HCT116 (cell line): ENCODE data around the gene SH3PXD2A. TPM values are rescaled to one million over a fixed set of nuclear protein-coding genes. Genes with fewer than 3 reads are reported as not detected.

Source experiments
- ATAC-seq: fragments of 200-7000 bp; cut with Tn5 transposase; 2 replicates; pipeline ENCODE4 v1.9.1; 2020; ENCODE audit warnings: mild to moderate bottlenecking, moderate library complexity
- BruUV-seq: library from RNA; stranded (reverse); fragments of 400-500 nt; replicated peaks from 2 replicates; lab custom pipeline; 2021; lab: Mats Ljungman, UMichigan
- CTCF ChIA-PET: fragments of 300-600 bp; sonication (Branson Sonifier 250); formaldehyde crosslinking; loops from one replicate; lab custom pipeline; 2021; ENCODE audit warnings: antibody characterized with exemption; lab: Charles Lee
- POLR2A ChIA-PET: fragments of 300-600, 350-600 bp; sonication (Branson Sonifier 250); formaldehyde crosslinking; loops from one replicate; lab custom pipeline; 2021; ENCODE audit warnings: antibody characterized with exemption; lab: Charles Lee
- RAD21 ChIA-PET, 2 experiments: fragments of 300-600 bp; sonication (Branson Sonifier 250); formaldehyde crosslinking; loops; one replicate each; lab custom pipeline; 2023; ENCODE audit warnings: low total read pairs in 2 of 2; ENCODE audit not compliant: uncharacterized antibody in 2 of 2, unreplicated experiment in 2 of 2, low non-redundant PET in 1 of 2; lab: Charles Lee
- DNase-seq: peaks from one replicate; pipeline ENCODE4 v3.0.0-alpha.2; 2010; ENCODE audit warnings: low read depth, low spot score
- H2AFZ ChIP-seq: fragments of 200-600 bp; shearing (Covaris generic), sonication (generic); 2 replicates; pipeline ENCODE4 v1.6.1; 2017; ENCODE audit warnings: low read depth, mixed run types, mixed read lengths, antibody characterized with exemption, low read length; ENCODE audit not compliant: poor library complexity, severe bottlenecking
- H3K27ac ChIP-seq: 2 replicates; pipeline ENCODE4 v1.5.1; 2012; ENCODE audit warnings: low read depth, low read length
- H3K27me3 ChIP-seq: fragments of 200-600 bp; sonication (generic); 2 replicates; pipeline ENCODE4 v1.6.1; 2016; ENCODE audit warnings: mixed run types, low read length, mixed read lengths; ENCODE audit not compliant: insufficient read depth
- H3K36me3 ChIP-seq, 2 experiments: fragments of 200-500 bp in 1 of 2; fragments of 200-600 bp in 1 of 2; sonication (Bioruptor generic) in 1 of 2; sonication (generic) in 1 of 2; 2 replicates each; pipeline versions ENCODE4 v1.5.1 to v1.6.1; 2014 to 2016; ENCODE audit warnings: low read length in 2 of 2, inconsistent platforms in 1 of 2, mixed read lengths in 1 of 2, mixed run types in 1 of 2; ENCODE audit not compliant: insufficient read depth in 2 of 2, control insufficient read depth in 1 of 2
- H3K4me1 ChIP-seq, 2 experiments: fragments of 200-600 bp in 1 of 2; sonication (generic) in 1 of 2; 2 replicates each; pipeline versions ENCODE4 v1.5.1 to v1.6.1; 2012 to 2017; ENCODE audit warnings: low read length in 2 of 2, inconsistent platforms in 1 of 2, mild to moderate bottlenecking in 1 of 2, mixed read lengths in 1 of 2, mixed run types in 1 of 2, moderate library complexity in 1 of 2; ENCODE audit not compliant: insufficient read depth in 2 of 2, control insufficient read depth in 1 of 2
- H3K4me2 ChIP-seq: fragments of 200-600 bp; sonication (generic); 2 replicates; pipeline ENCODE4 v1.6.1; 2017; ENCODE audit warnings: mixed run types, low read length, mixed read lengths
- H3K4me3 ChIP-seq, 2 experiments: fragments of 200-600 bp in 1 of 2; sonication (generic) in 1 of 2; replicated peaks in 1 of 2; 2 replicates each; pipeline ENCODE4 v1.5.1; 2011 to 2016; ENCODE audit warnings: low read length in 2 of 2, control low read depth in 1 of 2, low read depth in 1 of 2, mild to moderate bottlenecking in 1 of 2, mixed read lengths in 1 of 2, mixed run types in 1 of 2
- H3K79me2 ChIP-seq: fragments of 200-600 bp; sonication (generic); 2 replicates; pipeline ENCODE4 v1.6.1; 2017; ENCODE audit warnings: mild to moderate bottlenecking, mixed run types, low read length, moderate library complexity, mixed read lengths; ENCODE audit not compliant: insufficient read depth
- H3K9ac ChIP-seq: fragments of 200-600 bp; sonication (generic); 2 replicates; pipeline ENCODE4 v1.6.1; 2016; ENCODE audit warnings: low read length, mixed read lengths
- H3K9me2 ChIP-seq: fragments of 200-600 bp; sonication (generic), shearing (Covaris generic); 2 replicates; pipeline ENCODE4 v1.6.1; 2017; ENCODE audit warnings: mixed run types, mild to moderate bottlenecking, moderate library complexity; ENCODE audit not compliant: insufficient read depth
- H3K9me3 ChIP-seq, 2 experiments: fragments of 200-500 bp in 1 of 2; fragments of 200-600 bp in 1 of 2; sonication (Bioruptor generic) in 1 of 2; sonication (generic) in 1 of 2; 2 replicates each; pipeline ENCODE4 v1.6.1; 2014 to 2017; ENCODE audit warnings: low read length in 2 of 2, mixed read lengths in 2 of 2, inconsistent platforms in 1 of 2, low read depth in 1 of 2, mild to moderate bottlenecking in 1 of 2, mixed run types in 1 of 2, moderate library complexity in 1 of 2; ENCODE audit not compliant: control insufficient read depth in 1 of 2, insufficient read depth in 1 of 2
- H4K20me1 ChIP-seq: fragments of 200-600 bp; sonication (generic), shearing (Covaris generic); 2 replicates; pipeline ENCODE4 v1.6.1; 2017; ENCODE audit warnings: mixed run types, mild to moderate bottlenecking, moderate library complexity; ENCODE audit not compliant: insufficient read depth
- ATF3 ChIP-seq: IDR thresholded peaks from 2 replicates; pipeline ENCODE4 v1.6.1; 2012
- CBX3 ChIP-seq: IDR thresholded peaks from 2 replicates; pipeline ENCODE4 v1.6.1; 2012; ENCODE audit warnings: low read depth
- CTCF ChIP-seq, 3 experiments: fragments of 200-600 bp in 1 of 3; sonication (generic) in 1 of 3; IDR thresholded peaks in 2 of 3; conservative IDR thresholded peaks in 1 of 3; 2 replicates each; pipeline ENCODE4 v1.5.1; 2012 to 2017; ENCODE audit warnings: low read depth in 2 of 3, low read length in 2 of 3, antibody characterized with exemption in 1 of 3, borderline replicate concordance in 1 of 3, control low read depth in 1 of 3, mild to moderate bottlenecking in 1 of 3, mixed read lengths in 1 of 3, mixed run types in 1 of 3, moderate library complexity in 1 of 3; ENCODE audit not compliant: insufficient read depth in 1 of 3
- EGR1 ChIP-seq: IDR thresholded peaks from 2 replicates; pipeline ENCODE4 v1.6.1; 2012; ENCODE audit warnings: low read depth
- ELF1 ChIP-seq: IDR thresholded peaks from 2 replicates; pipeline ENCODE4 v1.6.1; 2012; ENCODE audit warnings: low read depth, borderline replicate concordance
- EZH2 ChIP-seq: fragments of 200-600 bp; sonication (generic); IDR thresholded peaks from 2 replicates; pipeline ENCODE4 v1.6.1; 2017; ENCODE audit warnings: antibody characterized with exemption, mixed run types
- MAX ChIP-seq: IDR thresholded peaks from 2 replicates; pipeline ENCODE4 v1.6.1; 2012
- POLR2A ChIP-seq: IDR thresholded peaks from 2 replicates; pipeline ENCODE4 v1.7.0; 2011; ENCODE audit warnings: borderline replicate concordance; ENCODE audit not compliant: insufficient read depth, insufficient read length; ENCODE audit errors: extremely low read depth
- RAD21 ChIP-seq: IDR thresholded peaks from 2 replicates; pipeline ENCODE4 v1.6.1; 2012; ENCODE audit warnings: low read depth, mild to moderate bottlenecking
- REST ChIP-seq: IDR thresholded peaks from 2 replicates; pipeline ENCODE4 v1.6.1; 2012; ENCODE audit warnings: low read depth
- SIN3A ChIP-seq: IDR thresholded peaks from 2 replicates; pipeline ENCODE4 v1.6.1; 2012; ENCODE audit warnings: low read depth
- SP1 ChIP-seq: IDR thresholded peaks from 2 replicates; pipeline ENCODE4 v1.6.1; 2012; ENCODE audit warnings: low read depth
- SRF ChIP-seq: IDR thresholded peaks from 2 replicates; pipeline ENCODE4 v1.6.1; 2012; ENCODE audit warnings: low read depth
- YY1 ChIP-seq: IDR thresholded peaks from 2 replicates; pipeline ENCODE4 v1.6.1; 2011; ENCODE audit warnings: low read length, low read depth, moderate library complexity, mild to moderate bottlenecking; ENCODE audit not compliant: insufficient replicate concordance; ENCODE audit errors: extremely low read depth
- ZBTB33 ChIP-seq: IDR thresholded peaks from 2 replicates; pipeline ENCODE4 v1.6.1; 2011; ENCODE audit warnings: mild to moderate bottlenecking, low read length, moderate library complexity; ENCODE audit not compliant: insufficient replicate concordance; ENCODE audit errors: extremely low read depth
- intact Hi-C: fragments of 100-400 bp; cut with micrococcal nuclease; formaldehyde crosslinking; loops from 2 replicates; pipeline ENCODE4 v1.10.0; 2022
- total RNA-seq: library from RNA; stranded (reverse); gene quantifications from one replicate; pipeline ENCODE4 v1.2.1, GENCODE V29; 2021; ENCODE audit not compliant: unreplicated experiment

SH3PXD2A gene
- total RNA-seq, 1 experiment from 2014 or later, result 8.7 TPM

- RAD21 ChIA-PET, result no interaction called here
- H3K27me3 ChIP-seq, result peaks cover 16% of the 10 kb centered on the region; the same call in 1 of the 2 replicates
- CTCF ChIA-PET, result no interaction called here
- H3K4me2 ChIP-seq, result no peak overlapping the region
- H4K20me1 ChIP-seq, result no peaks in the 10 kb centered on the region
- no peak for TF ChIP-seq SP1
- no peak for TF ChIP-seq SIN3A
- TF ChIP-seq ZBTB33, result no peak
- no peak for TF ChIP-seq YY1
- no peak for TF ChIP-seq CBX3
- TF ChIP-seq POLR2A, result no peak
- TF ChIP-seq ELF1, result no peak
- TF ChIP-seq MAX, result no peak
- TF ChIP-seq EGR1, result no peak
- no peak for TF ChIP-seq REST
- no peak for TF ChIP-seq EZH2
- no peak for TF ChIP-seq CTCF (IDR thresholded peaks at IDR 0.05 in 2 of 3, conservative IDR thresholded peaks at IDR 0.05 in 1 of 3; ENCODE audit: borderline replicate concordance in 1 of 3, insufficient read depth in 1 of 3, low read depth in 2 of 3, low read length in 2 of 3)
- no peak for TF ChIP-seq RAD21
- no peak for TF ChIP-seq ATF3
- no peak for TF ChIP-seq SRF
- TF ChIP-seq, all 23 proteins: peak for 0
- H3K9me3 ChIP-seq, result no peaks in the 10 kb centered on the region
- DNase-seq, result no peak
- no peaks in the 10 kb centered on the region for H3K9me2 ChIP-seq
- POLR2A ChIA-PET, result no interaction called here
- H3K4me1 ChIP-seq, result peaks cover 6 to 11% of the 10 kb centered on the region in 2 experiments
- H3K27ac ChIP-seq, result no peak overlapping the region
- no peak for ATAC-seq
- BruUV-seq, result no TSS peak
- H3K36me3 ChIP-seq, result no peaks in the 10 kb centered on the region
- H2AFZ ChIP-seq, result no peak overlapping the region
- H3K9ac ChIP-seq, result no peak overlapping the region
- intact Hi-C loops, result no loop called here
- no peak overlapping the region for H3K4me3 ChIP-seq
- no peaks in the 10 kb centered on the region for H3K79me2 ChIP-seq
Observed at GRCh38 chr10:103820101-103821062, 35.0 kb downstream of the SH3PXD2A start.
